Gastrocnemius medialis (tissue), 4 donors: Measurements from ENCODE around the gene TMEM115.

Source experiments
- POLR2A ChIP-seq, 2 donors: fragments of 450-650 bp; IDR thresholded peaks; one replicate each; pipeline ENCODE4 v1.6.1; 2017; ENCODE audit warnings: antibody characterized with exemption in 2 of 2, mild to moderate bottlenecking in 2 of 2, moderate library complexity in 2 of 2
- TF ChIP-seq, protein P1 (sequence below), 5 experiments: fragments of 450-650 bp in 3 of 5; fragments of 200-600 bp in 2 of 5; sonication (generic) in 2 of 5; IDR thresholded peaks in 4 of 5; conservative IDR thresholded peaks in 1 of 5; 1 replicate in 4 of 5; 2 replicates in 1 of 5; pipeline ENCODE4 v1.5.1; 2016 to 2019; ENCODE audit warnings: antibody characterized with exemption in 5 of 5, mild to moderate bottlenecking in 3 of 5, moderate library complexity in 3 of 5

DNA sequence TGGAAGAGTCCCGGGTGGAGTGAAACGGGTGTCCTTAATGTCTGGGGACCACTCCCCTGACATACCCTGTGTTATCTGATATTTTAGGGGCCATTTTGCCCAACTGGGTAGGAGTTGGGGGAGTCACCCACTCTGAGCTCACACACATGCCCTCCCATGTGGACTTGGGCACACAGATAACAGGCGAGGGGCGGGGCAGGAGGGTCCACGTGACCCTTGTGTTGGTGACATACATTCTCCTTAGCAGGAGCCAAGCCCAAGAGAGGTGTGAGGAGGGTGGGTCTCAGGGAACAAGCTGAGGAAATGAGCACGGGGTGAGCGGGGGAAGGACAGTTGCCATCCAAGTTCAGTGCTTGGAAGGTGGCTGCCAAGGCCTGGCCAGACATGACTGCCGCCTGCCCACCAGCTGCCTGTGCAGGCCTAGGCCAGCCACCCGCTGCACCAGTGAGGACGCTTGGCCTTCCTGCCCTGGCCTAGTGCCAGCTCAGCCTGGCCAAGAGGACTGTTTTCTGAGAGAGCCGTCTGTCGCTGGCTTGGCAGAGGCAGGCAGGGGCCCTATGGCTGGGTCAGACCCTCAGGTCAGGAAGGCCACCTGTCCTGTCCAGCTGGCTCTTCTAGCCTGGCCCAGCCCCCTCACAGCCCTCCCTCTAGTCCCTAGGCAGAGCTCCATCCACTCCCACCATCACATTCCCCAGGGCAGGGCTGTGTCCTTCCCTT lies 31.3 kb upstream of the TMEM115 start:
- TF ChIP-seq, protein P1, sequence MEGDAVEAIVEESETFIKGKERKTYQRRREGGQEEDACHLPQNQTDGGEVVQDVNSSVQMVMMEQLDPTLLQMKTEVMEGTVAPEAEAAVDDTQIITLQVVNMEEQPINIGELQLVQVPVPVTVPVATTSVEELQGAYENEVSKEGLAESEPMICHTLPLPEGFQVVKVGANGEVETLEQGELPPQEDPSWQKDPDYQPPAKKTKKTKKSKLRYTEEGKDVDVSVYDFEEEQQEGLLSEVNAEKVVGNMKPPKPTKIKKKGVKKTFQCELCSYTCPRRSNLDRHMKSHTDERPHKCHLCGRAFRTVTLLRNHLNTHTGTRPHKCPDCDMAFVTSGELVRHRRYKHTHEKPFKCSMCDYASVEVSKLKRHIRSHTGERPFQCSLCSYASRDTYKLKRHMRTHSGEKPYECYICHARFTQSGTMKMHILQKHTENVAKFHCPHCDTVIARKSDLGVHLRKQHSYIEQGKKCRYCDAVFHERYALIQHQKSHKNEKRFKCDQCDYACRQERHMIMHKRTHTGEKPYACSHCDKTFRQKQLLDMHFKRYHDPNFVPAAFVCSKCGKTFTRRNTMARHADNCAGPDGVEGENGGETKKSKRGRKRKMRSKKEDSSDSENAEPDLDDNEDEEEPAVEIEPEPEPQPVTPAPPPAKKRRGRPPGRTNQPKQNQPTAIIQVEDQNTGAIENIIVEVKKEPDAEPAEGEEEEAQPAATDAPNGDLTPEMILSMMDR (IDR thresholded peaks at IDR 0.05 in 4 of 5, conservative IDR thresholded peaks at IDR 0.05 in 1 of 5), result no peak
- no peak for TF ChIP-seq POLR2A (IDR thresholded peaks at IDR 0.05)
